HepG2 (cell line): ENCODE data around the gene ARL5B. TPM values are rescaled to one million over a fixed set of nuclear protein-coding genes. Genes with fewer than 3 reads are reported as not detected.
A peak's percentile ranks its signal among the peaks of the same experiment; 100 is the strongest.

Experiments
- ATF7-NPFF ChIP-seq: sonication (generic); formaldehyde crosslinking; IDR thresholded peaks from 2 replicates; pipeline ENCODE4 v1.8.1; 2023; ENCODE audit warnings: mild to moderate bottlenecking, low read depth, missing genetic modification reagents, moderate library complexity
- ATRX ChIP-seq: sonication (generic); formaldehyde crosslinking; IDR thresholded peaks from 2 replicates; pipeline ENCODE4 v1.4.0; 2020; ENCODE audit warnings: missing genetic modification reagents, borderline replicate concordance
- BRF2 ChIP-seq: sonication (generic); formaldehyde crosslinking; IDR thresholded peaks from 2 replicates; pipeline ENCODE4 v1.8.1; 2022; ENCODE audit warnings: mild to moderate bottlenecking, missing genetic modification reagents
- CHCHD3 ChIP-seq: sonication (generic); formaldehyde crosslinking; IDR thresholded peaks from 2 replicates; pipeline ENCODE4 v1.8.0; 2022; ENCODE audit warnings: mild to moderate bottlenecking, missing genetic modification reagents, moderate library complexity
- CHD2 ChIP-seq: IDR thresholded peaks from 2 replicates; pipeline ENCODE4 v1.6.1; 2011; ENCODE audit warnings: low read depth, low read length, improper control_type of control experiment
- HNRNPLL ChIP-seq: fragments of 200-400 bp; formaldehyde crosslinking; IDR thresholded peaks from 2 replicates; pipeline ENCODE4 v1.6.1; 2017; ENCODE audit warnings: mild to moderate bottlenecking, low read depth, low read length; ENCODE audit not compliant: poor library complexity, severe bottlenecking
- JARID2 ChIP-seq: sonication (generic); formaldehyde crosslinking; IDR thresholded peaks from 2 replicates; pipeline ENCODE4 v1.8.1; 2023; ENCODE audit warnings: missing genetic modification reagents, inconsistent platforms; ENCODE audit not compliant: insufficient replicate concordance
- KDM5B ChIP-seq: sonication (generic); formaldehyde crosslinking; IDR thresholded peaks from 2 replicates; pipeline ENCODE4 v1.4.0; 2020; ENCODE audit warnings: missing genetic modification reagents, mild to moderate bottlenecking, borderline replicate concordance
- KMT2A ChIP-seq: sonication (generic); formaldehyde crosslinking; IDR thresholded peaks from 2 replicates; pipeline ENCODE4 v1.4.0; 2020; ENCODE audit warnings: missing genetic modification reagents
- NFIB ChIP-seq: sonication (generic); formaldehyde crosslinking; IDR thresholded peaks from 2 replicates; pipeline ENCODE4 v1.9.0; 2021; ENCODE audit warnings: missing genetic modification reagents, mild to moderate bottlenecking, borderline replicate concordance
- NFKB2 ChIP-seq: sonication (generic); formaldehyde crosslinking; IDR thresholded peaks from 2 replicates; pipeline ENCODE4 v1.4.0; 2020; ENCODE audit warnings: missing genetic modification reagents, borderline replicate concordance
- RCOR2 ChIP-seq: IDR thresholded peaks from 2 replicates; pipeline ENCODE4 v1.6.1; 2016; ENCODE audit warnings: missing biosample characterization, missing genetic modification reagents
- SIN3B ChIP-seq: fragments of 150-350 bp; IDR thresholded peaks from 2 replicates; pipeline ENCODE4 v1.6.1; 2014; ENCODE audit warnings: low read length
- SMAD9 ChIP-seq: sonication (generic); formaldehyde crosslinking; IDR thresholded peaks from 2 replicates; pipeline ENCODE4 v1.5.1; 2020; ENCODE audit warnings: mild to moderate bottlenecking, missing genetic modification reagents
- SNAI1 ChIP-seq: sonication (generic); formaldehyde crosslinking; IDR thresholded peaks from 2 replicates; pipeline ENCODE4 v1.5.0; 2020; ENCODE audit warnings: mild to moderate bottlenecking, missing genetic modification reagents, borderline replicate concordance
- ZC3H13 ChIP-seq: sonication (generic); formaldehyde crosslinking; IDR thresholded peaks from 2 replicates; pipeline ENCODE4 v1.8.1; 2023; ENCODE audit warnings: mild to moderate bottlenecking, missing genetic modification reagents, moderate library complexity
- ZNF121 ChIP-seq: sonication (generic); formaldehyde crosslinking; IDR thresholded peaks from 2 replicates; pipeline ENCODE4 v1.5.0; 2020; ENCODE audit warnings: mild to moderate bottlenecking, missing genetic modification reagents
- ZNF230 ChIP-seq: sonication (generic); formaldehyde crosslinking; IDR thresholded peaks from 2 replicates; pipeline ENCODE4 v1.4.0; 2020; ENCODE audit warnings: mild to moderate bottlenecking, missing genetic modification reagents
- ZNF3 ChIP-seq: IDR thresholded peaks from 2 replicates; pipeline ENCODE4 v1.7.0; 2017; ENCODE audit warnings: inconsistent platforms
- ZNF30 ChIP-seq: sonication (generic); formaldehyde crosslinking; IDR thresholded peaks from 2 replicates; pipeline ENCODE4 v1.5.0; 2020; ENCODE audit warnings: mild to moderate bottlenecking, missing genetic modification reagents
- ZNF33B ChIP-seq: sonication (generic); formaldehyde crosslinking; IDR thresholded peaks from 2 replicates; pipeline ENCODE4 v1.5.1; 2020; ENCODE audit warnings: mild to moderate bottlenecking, missing genetic modification reagents
- ZNF44 ChIP-seq: sonication (generic); formaldehyde crosslinking; IDR thresholded peaks from 2 replicates; pipeline ENCODE4 v1.5.1; 2020; ENCODE audit warnings: mild to moderate bottlenecking, missing genetic modification reagents
- ZNF549 ChIP-seq: sonication (generic); formaldehyde crosslinking; IDR thresholded peaks from 2 replicates; pipeline ENCODE4 v1.5.0; 2020; ENCODE audit warnings: missing genetic modification reagents
- ZNF597 ChIP-seq: sonication (generic); formaldehyde crosslinking; IDR thresholded peaks from 2 replicates; pipeline ENCODE4 v1.5.0; 2020; ENCODE audit warnings: missing genetic modification reagents
- ZNF652 ChIP-seq: IDR thresholded peaks from 2 replicates; pipeline ENCODE4 v1.6.1; 2016; ENCODE audit warnings: low read depth, borderline replicate concordance
- ZNF782 ChIP-seq: sonication (generic); formaldehyde crosslinking; IDR thresholded peaks from 2 replicates; pipeline ENCODE4 v1.4.0; 2020; ENCODE audit warnings: missing genetic modification reagents, mild to moderate bottlenecking, borderline replicate concordance
- ZSCAN29 ChIP-seq: sonication (generic); formaldehyde crosslinking; conservative IDR thresholded peaks from 2 replicates; pipeline ENCODE4 v1.4.0; 2020; ENCODE audit warnings: mild to moderate bottlenecking, missing genetic modification reagents
- polyA plus RNA-seq, 8 experiments: library from polyadenylated mRNA; depleted of rRNA in 3 of 8; stranded (reverse) in 7 of 8; unstranded in 1 of 8; fragments of >200 nt; fragmentation: Illumina TruSeq in 4 of 8; extraction: Trizol in 4 of 8; gene quantifications; 2 replicates each; pipeline versions ENCODE4 v1.2.1 to v1.2.3, GENCODE V29; 2011 to 2016; ENCODE audit warnings: low read depth in 4 of 8, missing spikeins in 1 of 8, mixed read lengths in 1 of 8; ENCODE audit not compliant: insufficient read depth in 1 of 8
- total RNA-seq, 5 experiments: library from RNA; depleted of rRNA; stranded (reverse); fragments of >200 nt; fragmentation: Illumina TruSeq; extraction: Trizol; gene quantifications; 2 replicates each; pipeline ENCODE4 v1.2.3, GENCODE V29; 2016; ENCODE audit warnings: low read depth in 1 of 5
- TF ChIP-seq, protein P1 (sequence below): sonication (generic); formaldehyde crosslinking; IDR thresholded peaks from 2 replicates; pipeline ENCODE4 v1.4.0; 2020; ENCODE audit warnings: low read depth, mild to moderate bottlenecking, missing genetic modification reagents
- TF ChIP-seq, protein P2 (sequence below): IDR thresholded peaks from 2 replicates; pipeline ENCODE4 v1.6.1; 2016; ENCODE audit warnings: missing compliant biosample characterization, missing genetic modification reagents, borderline replicate concordance

ARL5B gene
- total and polyA plus RNA-seq, 2 of the 13 experiments (the other 11 are each of a cell fraction or from before 2014, with no cell fraction given) = 26.6 to 32.7 TPM

DNA sequence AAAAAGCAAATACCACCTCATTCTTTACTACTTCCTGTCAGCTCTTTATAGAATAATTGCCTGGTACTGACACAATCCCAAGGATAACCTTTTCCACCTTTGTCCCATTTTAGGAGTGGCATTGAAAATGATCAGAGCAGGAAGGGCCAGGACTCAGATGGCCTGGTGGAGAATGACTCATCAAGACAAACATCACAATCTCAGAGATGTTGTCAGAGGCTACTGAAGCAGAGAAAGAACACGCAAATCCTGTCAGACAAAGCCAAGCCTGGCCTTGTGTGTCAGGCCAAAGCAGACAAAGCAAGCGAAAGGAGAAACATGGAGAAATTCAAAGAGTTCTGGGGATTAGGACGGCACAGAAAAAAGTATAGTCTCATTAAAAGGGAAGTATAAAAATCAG is 48.7 kb upstream of the ARL5B start (continued):
- TF ChIP-seq, protein P1, sequence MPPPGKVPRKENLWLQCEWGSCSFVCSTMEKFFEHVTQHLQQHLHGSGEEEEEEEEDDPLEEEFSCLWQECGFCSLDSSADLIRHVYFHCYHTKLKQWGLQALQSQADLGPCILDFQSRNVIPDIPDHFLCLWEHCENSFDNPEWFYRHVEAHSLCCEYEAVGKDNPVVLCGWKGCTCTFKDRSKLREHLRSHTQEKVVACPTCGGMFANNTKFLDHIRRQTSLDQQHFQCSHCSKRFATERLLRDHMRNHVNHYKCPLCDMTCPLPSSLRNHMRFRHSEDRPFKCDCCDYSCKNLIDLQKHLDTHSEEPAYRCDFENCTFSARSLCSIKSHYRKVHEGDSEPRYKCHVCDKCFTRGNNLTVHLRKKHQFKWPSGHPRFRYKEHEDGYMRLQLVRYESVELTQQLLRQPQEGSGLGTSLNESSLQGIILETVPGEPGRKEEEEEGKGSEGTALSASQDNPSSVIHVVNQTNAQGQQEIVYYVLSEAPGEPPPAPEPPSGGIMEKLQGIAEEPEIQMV (CRISPR knock-in tag) = no peak
- no peak for TF ChIP-seq ZC3H13
- no peak for TF ChIP-seq ATF7-NPFF (CRISPR knock-in tag)
- no peak for TF ChIP-seq HNRNPLL
- no peak for TF ChIP-seq CHCHD3
- TF ChIP-seq ZNF33B (CRISPR knock-in tag) = no peak
- no peak for TF ChIP-seq ZNF30 (CRISPR knock-in tag)
- TF ChIP-seq SMAD9 (CRISPR knock-in tag) = no peak
- no peak for TF ChIP-seq JARID2 (CRISPR knock-in tag)
- TF ChIP-seq, protein P2, sequence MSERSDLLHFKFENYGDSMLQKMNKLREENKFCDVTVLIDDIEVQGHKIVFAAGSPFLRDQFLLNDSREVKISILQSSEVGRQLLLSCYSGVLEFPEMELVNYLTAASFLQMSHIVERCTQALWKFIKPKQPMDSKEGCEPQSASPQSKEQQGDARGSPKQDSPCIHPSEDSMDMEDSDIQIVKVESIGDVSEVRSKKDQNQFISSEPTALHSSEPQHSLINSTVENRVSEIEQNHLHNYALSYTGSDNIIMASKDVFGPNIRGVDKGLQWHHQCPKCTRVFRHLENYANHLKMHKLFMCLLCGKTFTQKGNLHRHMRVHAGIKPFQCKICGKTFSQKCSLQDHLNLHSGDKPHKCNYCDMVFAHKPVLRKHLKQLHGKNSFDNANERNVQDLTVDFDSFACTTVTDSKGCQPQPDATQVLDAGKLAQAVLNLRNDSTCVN = peak; percentile 39; the same call in 1 of the 2 replicates
- no peak for TF ChIP-seq SNAI1
- TF ChIP-seq BRF2 (CRISPR knock-in tag) = no peak
- no peak for TF ChIP-seq ZNF782 (CRISPR knock-in tag)
- no peak for TF ChIP-seq SIN3B
- no peak for TF ChIP-seq NFIB (CRISPR knock-in tag)
- TF ChIP-seq ZNF549 = no peak
- no peak for TF ChIP-seq ZNF597 (CRISPR knock-in tag)
- TF ChIP-seq KDM5B = no peak
- TF ChIP-seq ZSCAN29 (CRISPR knock-in tag) = 0 out of 2 replicates have a peak, but pooled peaks have one; percentile 57
- no peak for TF ChIP-seq ZNF230 (CRISPR knock-in tag)
- TF ChIP-seq ZNF652 (CRISPR knock-in tag) = 0 out of 2 replicates have a peak, but pooled peaks have one; percentile 10
- no peak for TF ChIP-seq ATRX (CRISPR knock-in tag)
- no peak for TF ChIP-seq NFKB2 (CRISPR knock-in tag)
- peak; percentile 60 for TF ChIP-seq KMT2A (CRISPR knock-in tag)
- TF ChIP-seq ZNF121 = peak; percentile 73
- TF ChIP-seq ZNF3 (CRISPR knock-in tag) = no peak
- 0 out of 2 replicates have a peak, but pooled peaks have one; percentile 28 for TF ChIP-seq ZNF44 (CRISPR knock-in tag)
- TF ChIP-seq CHD2 = no peak
- TF ChIP-seq RCOR2 (CRISPR knock-in tag) = peak; percentile 88
